Gastrocnemius medialis (tissue), 4 donors: ENCODE data around the gene ID2.

Experiments used
- CTCF ChIP-seq, 5 experiments: fragments of 450-650 bp in 3 of 5; fragments of 200-600 bp in 2 of 5; sonication (generic) in 2 of 5; IDR thresholded peaks in 4 of 5; conservative IDR thresholded peaks in 1 of 5; 1 replicate in 4 of 5; 2 replicates in 1 of 5; pipeline ENCODE4 v1.5.1; 2016 to 2019; ENCODE audit warnings: antibody characterized with exemption in 5 of 5, mild to moderate bottlenecking in 3 of 5, moderate library complexity in 3 of 5
- POLR2A ChIP-seq, 2 donors: fragments of 450-650 bp; IDR thresholded peaks; one replicate each; pipeline ENCODE4 v1.6.1; 2017; ENCODE audit warnings: antibody characterized with exemption in 2 of 2, mild to moderate bottlenecking in 2 of 2, moderate library complexity in 2 of 2

- TF ChIP-seq CTCF (IDR thresholded peaks at IDR 0.05 in 4 of 5, conservative IDR thresholded peaks at IDR 0.05 in 1 of 5), result no peak
- no peak for TF ChIP-seq POLR2A (IDR thresholded peaks at IDR 0.05)
These were observed 27.4 kb upstream of the ID2 start for GRCh38 chr2:8654483-8654882.
